ENCODE results near the gene UBE2E2.

The UBE2E2 gene

DNA sequence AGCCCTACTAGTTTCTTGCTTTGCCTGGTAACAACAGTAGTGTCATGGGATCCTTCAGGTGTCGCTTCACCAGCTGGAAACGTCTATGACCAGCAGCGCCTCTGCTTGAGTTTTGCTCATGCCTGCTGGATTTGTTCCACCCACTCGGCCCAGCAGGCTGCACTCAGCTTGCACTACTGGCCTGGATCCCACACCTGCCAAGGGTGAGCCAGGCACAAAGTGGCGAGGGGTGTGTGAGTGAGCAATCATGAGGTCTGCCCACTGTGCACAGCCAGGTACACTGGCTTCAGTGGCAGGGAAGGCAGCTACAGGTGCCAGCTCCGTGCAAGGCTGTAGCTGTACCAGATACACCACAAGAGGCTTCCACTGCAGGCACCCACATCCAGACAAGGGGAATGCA is 282.8 kb downstream of the UBE2E2 start:
- Histone ChIP-seq H3K9me3 (ENCODE audit: insufficient read depth, low read depth, low read length) (peaks cover 26% of the 10 kb centered on the region), H3K27ac (ENCODE audit: low read depth, low read length) (no peak overlapping the region), H3K4me3 (ENCODE audit: low read length) (no peak overlapping the region), H3K9ac (ENCODE audit: low read depth, low read length) (no peak overlapping the region), H3K4me1 (ENCODE audit: insufficient read depth, low read length) (peaks cover 30% of the 10 kb centered on the region), H3K27me3 (ENCODE audit: insufficient read depth, low read length) (no peaks in the 10 kb centered on the region), H3K36me3 (ENCODE audit: insufficient read depth, low read length) (no peaks in the 10 kb centered on the region)
- 96% methylated on average over 6 of the region's 6 CpGs for WGBS

GRCh38 chr3:23487015-23487414 is 283.9 kb downstream of the UBE2E2 start:
- Histone ChIP-seq H3K27me3 (ENCODE audit: insufficient read depth, low read length) (no peaks in the 10 kb centered on the region), H3K27ac (ENCODE audit: low read depth, low read length) (no peak overlapping the region), H3K4me1 (ENCODE audit: insufficient read depth, low read length) (peaks cover 19% of the 10 kb centered on the region), H3K36me3 (ENCODE audit: insufficient read depth, low read length) (no peaks in the 10 kb centered on the region), H3K4me3 (ENCODE audit: low read length) (no peak overlapping the region), H3K9ac (ENCODE audit: low read depth, low read length) (no peak overlapping the region), H3K9me3 (ENCODE audit: insufficient read depth, low read depth, low read length) (peaks cover 26% of the 10 kb centered on the region)
- 95% methylated on average over 9 of the region's 9 CpGs for WGBS

- Histone ChIP-seq H3K4me3 (ENCODE audit: low read length) (no peak overlapping the region), H3K4me1 (ENCODE audit: insufficient read depth, low read length) (peaks cover 16% of the 10 kb centered on the region), H3K9me3 (ENCODE audit: insufficient read depth, low read depth, low read length) (peaks cover 26% of the 10 kb centered on the region), H3K27ac (ENCODE audit: low read depth, low read length) (no peak overlapping the region), H3K9ac (ENCODE audit: low read depth, low read length) (no peak overlapping the region), H3K27me3 (ENCODE audit: insufficient read depth, low read length) (no peaks in the 10 kb centered on the region), H3K36me3 (ENCODE audit: insufficient read depth, low read length) (no peaks in the 10 kb centered on the region)
- 96% methylated on average over 2 of the region's 3 CpGs for WGBS
Measured at GRCh38 chr3:23488618-23489017, 285.5 kb downstream of the UBE2E2 start.

DNA sequence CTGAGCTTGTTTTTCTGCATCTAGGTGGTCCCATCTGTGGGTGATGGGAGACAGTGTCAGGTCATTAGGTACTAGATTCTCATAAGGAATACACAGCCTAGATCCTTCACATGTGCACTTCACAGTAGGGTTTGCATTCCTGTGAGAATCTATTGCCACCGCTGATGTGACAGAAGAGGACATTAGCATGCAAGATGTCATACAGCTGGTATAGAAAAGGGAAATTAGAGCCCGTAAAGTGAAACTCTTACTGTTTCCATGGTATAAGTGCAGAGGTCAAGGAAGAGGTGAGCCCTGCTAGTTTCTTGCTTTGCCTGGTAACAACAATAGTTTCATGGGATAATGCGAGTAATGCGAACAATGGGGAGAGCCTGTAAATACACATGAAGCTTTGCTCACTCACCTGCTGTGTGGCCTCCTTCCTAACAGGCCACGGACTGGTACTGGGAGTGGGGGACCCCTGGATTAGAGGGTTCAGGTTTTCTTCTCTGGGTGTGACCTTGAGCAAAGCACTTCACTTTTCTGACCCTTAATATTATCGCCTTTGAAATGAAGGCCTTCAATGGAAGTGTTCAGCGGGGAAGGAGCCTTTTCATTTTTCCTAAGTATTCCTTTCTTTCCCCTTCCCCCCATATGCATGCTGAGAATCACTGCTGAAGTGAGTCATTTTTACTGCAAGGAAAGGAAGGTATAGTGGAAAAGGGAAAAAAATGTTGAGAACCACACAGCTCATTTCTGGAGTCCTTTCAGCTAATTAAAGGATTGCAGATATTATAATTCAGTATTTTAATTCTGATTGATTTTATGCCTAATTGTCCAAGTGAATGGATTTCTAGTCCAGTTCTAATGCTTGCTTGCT is 286.4 kb downstream of the UBE2E2 start:
- no peaks in the 10 kb centered on the region for H3K27me3 ChIP-seq (ENCODE audit: insufficient read depth, low read length)
- peaks cover 16% of the 10 kb centered on the region for H3K4me1 ChIP-seq (ENCODE audit: insufficient read depth, low read length)
- peaks cover 26% of the 10 kb centered on the region for H3K9me3 ChIP-seq (ENCODE audit: insufficient read depth, low read depth, low read length)
- no peak overlapping the region for H3K27ac ChIP-seq (ENCODE audit: low read depth, low read length)
- no peak overlapping the region for H3K9ac ChIP-seq (ENCODE audit: low read depth, low read length)
- no peak overlapping the region for H3K4me3 ChIP-seq (ENCODE audit: low read length)
- WGBS, result 78% methylated on average over 7 of the region's 7 CpGs
- no peaks in the 10 kb centered on the region for H3K36me3 ChIP-seq (ENCODE audit: insufficient read depth, low read length)

GRCh38 chr3:23490459-23490858 is 287.3 kb downstream of the UBE2E2 start:
- H3K27me3 ChIP-seq (ENCODE audit: insufficient read depth, low read length), result no peaks in the 10 kb centered on the region
- no peaks in the 10 kb centered on the region for H3K36me3 ChIP-seq (ENCODE audit: insufficient read depth, low read length)
- 84% methylated on average over 3 of the region's 3 CpGs for WGBS
- no peak overlapping the region for H3K9ac ChIP-seq (ENCODE audit: low read depth, low read length)
- H3K4me3 ChIP-seq (ENCODE audit: low read length), result no peak overlapping the region
- peaks cover 16% of the 10 kb centered on the region for H3K9me3 ChIP-seq (ENCODE audit: insufficient read depth, low read depth, low read length)
- no peak overlapping the region for H3K27ac ChIP-seq (ENCODE audit: low read depth, low read length)
- H3K4me1 ChIP-seq (ENCODE audit: insufficient read depth, low read length), result peaks cover 16% of the 10 kb centered on the region

GRCh38 chr3:23492057-23492456 is 288.9 kb downstream of the UBE2E2 start:
- Histone ChIP-seq H3K36me3 (ENCODE audit: insufficient read depth, low read length) (no peaks in the 10 kb centered on the region), H3K4me3 (ENCODE audit: low read length) (no peak overlapping the region), H3K4me1 (ENCODE audit: insufficient read depth, low read length) (peaks cover 16% of the 10 kb centered on the region), H3K9me3 (ENCODE audit: insufficient read depth, low read depth, low read length) (0 out of 2 replicates have a peak, but pooled peaks cover 1% of the 10 kb centered on the region), H3K27me3 (ENCODE audit: insufficient read depth, low read length) (no peaks in the 10 kb centered on the region), H3K27ac (ENCODE audit: low read depth, low read length) (no peak overlapping the region), H3K9ac (ENCODE audit: low read depth, low read length) (no peak overlapping the region)

DNA sequence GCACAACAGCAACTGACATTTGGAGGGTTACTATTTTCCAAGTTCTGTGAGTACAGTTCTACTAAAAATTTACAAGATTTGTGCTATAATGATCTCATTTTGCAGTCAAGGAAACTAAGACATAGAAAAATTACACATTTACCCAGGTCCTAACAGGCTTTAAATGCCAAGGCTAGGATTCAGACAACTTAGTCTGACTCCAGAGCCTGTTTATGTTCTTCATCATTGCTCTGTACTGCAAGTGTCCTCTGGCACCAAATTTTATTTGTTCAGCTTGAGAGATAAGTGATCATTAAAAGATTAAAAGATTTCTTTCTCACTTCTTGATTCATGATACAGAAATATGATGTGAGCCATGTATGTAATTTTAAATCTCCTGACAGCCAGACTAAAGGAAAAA is 290.8 kb downstream of the UBE2E2 start:
- Histone ChIP-seq H3K36me3 (ENCODE audit: insufficient read depth, low read length) (no peaks in the 10 kb centered on the region), H3K4me3 (ENCODE audit: low read length) (no peak overlapping the region), H3K9ac (ENCODE audit: low read depth, low read length) (no peak overlapping the region), H3K27ac (ENCODE audit: low read depth, low read length) (no peak overlapping the region), H3K9me3 (ENCODE audit: insufficient read depth, low read depth, low read length) (no peaks in the 10 kb centered on the region), H3K4me1 (ENCODE audit: insufficient read depth, low read length) (peaks cover 16% of the 10 kb centered on the region), H3K27me3 (ENCODE audit: insufficient read depth, low read length) (no peaks in the 10 kb centered on the region)

DNA sequence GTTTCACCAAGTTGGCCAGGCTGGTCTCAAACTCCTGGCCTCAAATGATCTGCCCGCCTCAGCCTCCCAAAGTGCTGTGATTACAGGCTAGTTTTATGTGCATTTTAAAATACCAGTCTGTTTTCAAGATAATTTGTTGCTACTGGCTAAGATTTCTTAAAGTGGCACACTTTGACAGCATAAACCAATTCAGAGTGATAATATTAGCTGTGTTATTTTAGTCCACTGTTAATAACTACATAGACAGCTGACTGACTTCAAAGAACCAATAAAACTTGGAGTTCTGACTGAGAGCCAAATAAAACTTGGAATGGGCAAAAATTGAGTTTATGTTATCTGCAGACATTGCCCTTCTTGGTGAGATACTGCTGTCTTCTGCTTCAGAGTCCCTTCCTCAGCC is 291.8 kb downstream of the UBE2E2 start:
- no peak overlapping the region for H3K9ac ChIP-seq (ENCODE audit: low read depth, low read length)
- WGBS, result 90% methylated on average over 1 of the region's 1 CpG
- H3K9me3 ChIP-seq (ENCODE audit: insufficient read depth, low read depth, low read length), result no peaks in the 10 kb centered on the region
- H3K36me3 ChIP-seq (ENCODE audit: insufficient read depth, low read length), result no peaks in the 10 kb centered on the region
- no peak overlapping the region for H3K4me3 ChIP-seq (ENCODE audit: low read length)
- H3K4me1 ChIP-seq (ENCODE audit: insufficient read depth, low read length), result peaks cover 8% of the 10 kb centered on the region
- H3K27me3 ChIP-seq (ENCODE audit: insufficient read depth, low read length), result no peaks in the 10 kb centered on the region
- H3K27ac ChIP-seq (ENCODE audit: low read depth, low read length), result no peak overlapping the region

DNA sequence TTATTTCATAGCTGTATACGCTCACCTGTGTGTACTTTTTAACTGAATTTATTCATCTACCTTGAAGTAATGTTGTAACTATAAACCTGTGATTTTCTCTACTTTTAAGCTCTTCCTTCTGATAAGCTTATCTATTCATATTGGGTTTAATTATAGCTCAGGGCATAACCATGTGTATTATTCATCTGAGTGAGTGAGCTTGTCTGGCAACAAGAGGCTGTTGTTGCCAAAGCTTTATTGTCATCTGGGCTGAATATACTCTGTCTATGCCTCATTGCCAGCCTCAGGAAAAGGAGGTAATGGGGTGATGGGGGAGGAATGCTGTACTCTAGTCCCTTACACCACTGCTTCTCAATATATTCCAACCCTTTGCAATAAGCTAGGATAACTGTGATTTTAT is 292.4 kb downstream of the UBE2E2 start:
- Histone ChIP-seq H3K4me3 (ENCODE audit: low read length) (no peak overlapping the region), H3K27ac (ENCODE audit: low read depth, low read length) (no peak overlapping the region), H3K9me3 (ENCODE audit: insufficient read depth, low read depth, low read length) (no peaks in the 10 kb centered on the region), H3K36me3 (ENCODE audit: insufficient read depth, low read length) (no peaks in the 10 kb centered on the region), H3K9ac (ENCODE audit: low read depth, low read length) (no peak overlapping the region), H3K4me1 (ENCODE audit: insufficient read depth, low read length) (peaks cover 2% of the 10 kb centered on the region), H3K27me3 (ENCODE audit: insufficient read depth, low read length) (no peaks in the 10 kb centered on the region)
- 100% methylated on average over 1 of the region's 1 CpG for WGBS

DNA sequence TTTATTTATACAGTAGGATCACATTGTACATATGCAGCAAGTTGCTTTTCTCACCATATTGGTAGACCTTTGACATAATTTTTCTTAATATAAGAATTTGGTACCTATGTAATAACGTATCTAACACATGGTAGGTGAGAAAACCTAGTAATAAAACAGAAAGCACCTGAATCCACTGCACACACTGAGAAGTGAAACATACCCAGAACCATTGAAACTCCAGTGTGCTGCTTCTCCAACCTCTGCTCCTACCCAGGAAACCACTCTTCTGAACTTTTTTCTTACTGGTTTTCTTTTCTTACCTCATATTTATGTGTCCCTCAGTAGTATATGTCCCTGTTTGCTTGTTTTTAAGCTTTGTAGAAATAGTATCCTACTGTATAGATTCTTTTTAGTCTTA is 293.0 kb downstream of the UBE2E2 start:
- Histone ChIP-seq H3K27me3 (ENCODE audit: insufficient read depth, low read length) (no peaks in the 10 kb centered on the region), H3K9ac (ENCODE audit: low read depth, low read length) (no peak overlapping the region), H3K27ac (ENCODE audit: low read depth, low read length) (no peak overlapping the region), H3K4me3 (ENCODE audit: low read length) (no peak overlapping the region), H3K9me3 (ENCODE audit: insufficient read depth, low read depth, low read length) (no peaks in the 10 kb centered on the region), H3K4me1 (ENCODE audit: insufficient read depth, low read length) (no peaks in the 10 kb centered on the region), H3K36me3 (ENCODE audit: insufficient read depth, low read length) (no peaks in the 10 kb centered on the region)
- WGBS, result 100% methylated on average over 1 of the region's 1 CpG

- H3K9ac ChIP-seq (ENCODE audit: low read depth, low read length), result no peak overlapping the region
- H3K36me3 ChIP-seq (ENCODE audit: insufficient read depth, low read length), result no peaks in the 10 kb centered on the region
- H3K27me3 ChIP-seq (ENCODE audit: insufficient read depth, low read length), result no peaks in the 10 kb centered on the region
- no peak overlapping the region for H3K27ac ChIP-seq (ENCODE audit: low read depth, low read length)
- H3K9me3 ChIP-seq (ENCODE audit: insufficient read depth, low read depth, low read length), result no peaks in the 10 kb centered on the region
- WGBS, result 96% methylated on average over 5 of the region's 5 CpGs
- no peak overlapping the region for H3K4me3 ChIP-seq (ENCODE audit: low read length)
- H3K4me1 ChIP-seq (ENCODE audit: insufficient read depth, low read length), result no peaks in the 10 kb centered on the region
Measured at GRCh38 chr3:23497156-23497555, 294.0 kb downstream of the UBE2E2 start.
